HEK293 (cell line): Measurements from ENCODE around the gene SYNGR3.

ENCODE experiments used
- CTCF ChIA-PET: fragments of 350-600 bp; formaldehyde crosslinking; extraction: SDS; loops from one replicate; lab custom pipeline; 2021; ENCODE audit warnings: antibody characterized with exemption; lab: Yijun Ruan, JAX
- POLR2A ChIA-PET: fragments of 300-600 bp; formaldehyde crosslinking; extraction: SDS; loops from one replicate; lab custom pipeline; 2020; ENCODE audit warnings: antibody characterized with exemption, inconsistent platforms; lab: Yijun Ruan, JAX
- H3K27ac ChIP-seq: fragments of 200-500 bp; sonication (Bioruptor generic); 2 replicates; pipeline ENCODE4 v1.5.1; 2014; ENCODE audit warnings: low read depth, low read length, control low read depth, inconsistent platforms; ENCODE audit errors: extremely low read depth
- H3K36me3 ChIP-seq, 2 experiments: fragments of 200-500 bp in 1 of 2; sonication (Bioruptor generic) in 1 of 2; 1 replicate in 1 of 2; 2 replicates in 1 of 2; pipeline ENCODE4 v1.5.1; 2014 to 2017; ENCODE audit warnings: inconsistent platforms in 2 of 2, low read length in 2 of 2; ENCODE audit not compliant: control insufficient read depth in 2 of 2, insufficient read depth in 1 of 2
- H3K4me1 ChIP-seq: fragments of 200-500 bp; sonication (Bioruptor generic); 2 replicates; pipeline ENCODE4 v1.5.1; 2014; ENCODE audit warnings: mild to moderate bottlenecking, low read length, inconsistent platforms; ENCODE audit not compliant: control insufficient read depth, insufficient read depth
- H3K4me3 ChIP-seq: 2 replicates; pipeline ENCODE4 v1.5.1; 2011; ENCODE audit warnings: low read depth, mild to moderate bottlenecking, control low read depth, low read length, moderate library complexity
- H3K9me3 ChIP-seq: fragments of 200-500 bp; sonication (Bioruptor generic); 2 replicates; pipeline ENCODE4 v1.5.1; 2014; ENCODE audit warnings: low read depth, low read length, inconsistent platforms; ENCODE audit not compliant: control insufficient read depth, insufficient read depth
- EGR2 ChIP-seq: fragments of 450-650 bp; formaldehyde crosslinking; IDR thresholded peaks from 2 replicates; pipeline ENCODE4 v1.5.1; 2016; ENCODE audit warnings: low read depth, missing biosample characterization, missing genetic modification characterization
- HOXC10 ChIP-seq: sonication (generic); formaldehyde crosslinking; IDR thresholded peaks from 2 replicates; pipeline ENCODE4 v1.8.1; 2023; ENCODE audit warnings: mild to moderate bottlenecking, missing genetic modification reagents
- HOXD13 ChIP-seq: sonication (generic); formaldehyde crosslinking; IDR thresholded peaks from 2 replicates; pipeline ENCODE4 v1.8.0; 2022; ENCODE audit warnings: missing genetic modification reagents, borderline replicate concordance
- KLF17 ChIP-seq: fragments of 450-650 bp; formaldehyde crosslinking; IDR thresholded peaks from 2 replicates; pipeline ENCODE4 v1.5.1; 2016; ENCODE audit warnings: missing biosample characterization, missing genetic modification characterization
- KLF9 ChIP-seq: fragments of 450-650 bp; formaldehyde crosslinking; IDR thresholded peaks from 2 replicates; pipeline ENCODE4 v1.5.1; 2016; ENCODE audit warnings: missing biosample characterization, missing genetic modification characterization, low read depth
- MYNN ChIP-seq: fragments of 450-650 bp; formaldehyde crosslinking; IDR thresholded peaks from 2 replicates; pipeline ENCODE4 v1.5.1; 2016; ENCODE audit warnings: missing biosample characterization, missing genetic modification characterization, borderline replicate concordance
- YY1 ChIP-seq: fragments of 450-650 bp; formaldehyde crosslinking; IDR thresholded peaks from 2 replicates; pipeline ENCODE4 v1.5.1; 2018; ENCODE audit warnings: missing biosample characterization, missing genetic modification characterization
- ZBTB1 ChIP-seq: fragments of 450-650 bp; formaldehyde crosslinking; IDR thresholded peaks from 2 replicates; pipeline ENCODE4 v1.5.1; 2016; ENCODE audit warnings: missing biosample characterization, missing genetic modification characterization
- ZBTB20 ChIP-seq: fragments of 450-650 bp; formaldehyde crosslinking; IDR thresholded peaks from 2 replicates; pipeline ENCODE4 v1.5.1; 2016; ENCODE audit warnings: missing biosample characterization, missing genetic modification characterization
- ZBTB7A ChIP-seq: fragments of 450-650 bp; formaldehyde crosslinking; IDR thresholded peaks from 2 replicates; pipeline ENCODE4 v1.5.1; 2016; ENCODE audit warnings: low read depth, missing biosample characterization, missing genetic modification characterization
- ZFP41 ChIP-seq: fragments of 450-650 bp; formaldehyde crosslinking; IDR thresholded peaks from 2 replicates; pipeline ENCODE4 v1.5.1; 2016; ENCODE audit warnings: missing biosample characterization, missing genetic modification characterization, borderline replicate concordance
- ZNF112 ChIP-seq: fragments of 450-650 bp; formaldehyde crosslinking; IDR thresholded peaks from 2 replicates; pipeline ENCODE4 v1.5.0; 2017; ENCODE audit warnings: missing biosample characterization, missing genetic modification characterization
- ZNF121 ChIP-seq: fragments of 450-650 bp; formaldehyde crosslinking; IDR thresholded peaks from 2 replicates; pipeline ENCODE4 v1.5.1; 2016; ENCODE audit warnings: missing biosample characterization, missing genetic modification characterization
- ZNF148 ChIP-seq: fragments of 450-650 bp; formaldehyde crosslinking; IDR thresholded peaks from 2 replicates; pipeline ENCODE4 v1.5.0; 2017; ENCODE audit warnings: missing biosample characterization, missing genetic modification characterization, borderline replicate concordance
- ZNF169 ChIP-seq: fragments of 450-650 bp; formaldehyde crosslinking; IDR thresholded peaks from 2 replicates; pipeline ENCODE4 v1.5.1; 2016; ENCODE audit warnings: missing biosample characterization, missing genetic modification characterization
- ZNF19 ChIP-seq: fragments of 450-650 bp; formaldehyde crosslinking; IDR thresholded peaks from 2 replicates; pipeline ENCODE4; 2016; ENCODE audit warnings: missing biosample characterization, missing genetic modification characterization, low read depth
- ZNF211 ChIP-seq: fragments of 450-650 bp; formaldehyde crosslinking; IDR thresholded peaks from 2 replicates; pipeline ENCODE4 v1.5.1; 2016; ENCODE audit warnings: low read depth, missing biosample characterization, missing genetic modification characterization
- ZNF280C ChIP-seq: fragments of 450-650 bp; formaldehyde crosslinking; IDR thresholded peaks from 2 replicates; pipeline ENCODE4 v1.5.1; 2016; ENCODE audit warnings: missing biosample characterization, missing genetic modification characterization
- ZNF341 ChIP-seq: fragments of 450-650 bp; formaldehyde crosslinking; IDR thresholded peaks from 2 replicates; pipeline ENCODE4; 2016; ENCODE audit warnings: low read depth, missing biosample characterization, missing genetic modification characterization
- ZNF530 ChIP-seq: fragments of 450-650 bp; formaldehyde crosslinking; IDR thresholded peaks from 2 replicates; pipeline ENCODE4 v1.5.1; 2016; ENCODE audit warnings: low read depth, missing biosample characterization, missing genetic modification characterization
- ZNF560 ChIP-seq: fragments of 450-650 bp; formaldehyde crosslinking; IDR thresholded peaks from 2 replicates; pipeline ENCODE4 v1.5.1; 2017; ENCODE audit warnings: missing biosample characterization, missing genetic modification characterization, borderline replicate concordance
- ZNF654 ChIP-seq: fragments of 450-650 bp; formaldehyde crosslinking; IDR thresholded peaks from 2 replicates; pipeline ENCODE4 v1.5.1; 2016; ENCODE audit warnings: low read depth, missing biosample characterization, missing genetic modification characterization
- ZNF660 ChIP-seq: fragments of 450-650 bp; IDR thresholded peaks from 2 replicates; pipeline ENCODE4 v1.5.1; 2018; ENCODE audit warnings: missing biosample characterization, mild to moderate bottlenecking, missing genetic modification characterization
- ZNF670 ChIP-seq: fragments of 450-650 bp; formaldehyde crosslinking; IDR thresholded peaks from 2 replicates; pipeline ENCODE4 v1.5.1; 2016; ENCODE audit warnings: missing biosample characterization, missing genetic modification characterization, low read depth
- ZNF701 ChIP-seq: fragments of 450-650 bp; formaldehyde crosslinking; IDR thresholded peaks from 2 replicates; pipeline ENCODE4 v1.5.1; 2016; ENCODE audit warnings: missing biosample characterization, missing genetic modification characterization
- ZNF768 ChIP-seq: fragments of 450-650 bp; formaldehyde crosslinking; IDR thresholded peaks from 2 replicates; pipeline ENCODE4 v1.5.1; 2018; ENCODE audit warnings: missing biosample characterization, mild to moderate bottlenecking, missing genetic modification characterization
- ZSCAN30 ChIP-seq: fragments of 450-650 bp; IDR thresholded peaks from 2 replicates; pipeline ENCODE4 v1.5.1; 2018; ENCODE audit warnings: missing biosample characterization, mild to moderate bottlenecking, missing genetic modification characterization, moderate library complexity
- TF ChIP-seq, protein P1 (sequence below): fragments of 450-650 bp; formaldehyde crosslinking; IDR thresholded peaks from 2 replicates; pipeline ENCODE4 v1.5.1; 2017; ENCODE audit warnings: missing biosample characterization, missing genetic modification characterization
- TF ChIP-seq, protein P2 (sequence below): fragments of 450-650 bp; formaldehyde crosslinking; IDR thresholded peaks from 2 replicates; pipeline ENCODE4 v1.5.1; 2016; ENCODE audit warnings: missing biosample characterization, missing genetic modification characterization

SYNGR3 gene

GRCh38 chr16:1982991-1983543, 6.7 kb upstream of the SYNGR3 start:
- peak overlapping the region; percentile 83; the same call in 1 of the 2 replicates for H3K27ac ChIP-seq
- ChIA-PET CTCF (interaction anchor here (0.5 to 1.4 kb wide), 6 partner anchors 8 to 605 kb away, joined by 3 to 5 read pairs (median 3); partner anchors contain the start of gene FAHD1), POLR2A (interaction anchor here (0.6 to 10.1 kb wide), 5 partner anchors 11 to 172 kb away, joined by 5 to 76 read pairs (median 8); partner anchors contain the start of genes RPS2, TBL3 and TRAF7)
- H3K36me3 ChIP-seq = peaks cover 0 to 39% of the 10 kb centered on the region in 2 experiments; a peak in 1 of 3 replicates
- H3K4me1 ChIP-seq = peaks cover 7% of the 10 kb centered on the region; the same call in 1 of the 2 replicates
- peak overlapping the region; percentile 53 for H3K4me3 ChIP-seq
- no peaks in the 10 kb centered on the region for H3K9me3 ChIP-seq
- TF ChIP-seq ZNF19 (no peak), ZFP41 (no peak), ZNF121 (tag by site-specific recombination) (no peak), ZNF341 (tag by site-specific recombination) (peak; percentile 53; the same call in 1 of the 2 replicates), ZBTB1 (no peak), ZNF660 (no peak), ZNF112 (tag by site-specific recombination) (no peak), ZNF560 (tag by site-specific recombination) (no peak), ZNF701 (tag by site-specific recombination) (no peak), KLF9 (no peak), ZNF654 (tag by site-specific recombination) (no peak), ZNF148 (tag by site-specific recombination) (no peak), EGR2 (tag by site-specific recombination) (no peak), HOXC10 (CRISPR knock-in tag) (no peak), ZNF280C (tag by site-specific recombination) (no peak), ZBTB7A (no peak), HOXD13 (no peak), KLF17 (tag by site-specific recombination) (no peak), MYNN (tag by site-specific recombination) (no peak), ZNF169 (tag by site-specific recombination) (no peak), ZNF670 (no peak), ZNF768 (peak; percentile 85; the same call in 1 of the 2 replicates), ZNF530 (tag by site-specific recombination) (no peak), ZSCAN30 (tag by site-specific recombination) (no peak), ZNF211 (tag by site-specific recombination) (no peak), YY1 (tag by site-specific recombination) (no peak), ZBTB20 (tag by site-specific recombination) (no peak)
- TF ChIP-seq, protein P1, sequence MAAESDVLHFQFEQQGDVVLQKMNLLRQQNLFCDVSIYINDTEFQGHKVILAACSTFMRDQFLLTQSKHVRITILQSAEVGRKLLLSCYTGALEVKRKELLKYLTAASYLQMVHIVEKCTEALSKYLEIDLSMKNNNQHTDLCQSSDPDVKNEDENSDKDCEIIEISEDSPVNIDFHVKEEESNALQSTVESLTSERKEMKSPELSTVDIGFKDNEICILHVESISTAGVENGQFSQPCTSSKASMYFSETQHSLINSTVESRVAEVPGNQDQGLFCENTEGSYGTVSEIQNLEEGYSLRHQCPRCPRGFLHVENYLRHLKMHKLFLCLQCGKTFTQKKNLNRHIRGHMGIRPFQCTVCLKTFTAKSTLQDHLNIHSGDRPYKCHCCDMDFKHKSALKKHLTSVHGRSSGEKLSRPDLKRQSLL (tag by site-specific recombination) = peak; percentile 98
- TF ChIP-seq, protein P2, sequence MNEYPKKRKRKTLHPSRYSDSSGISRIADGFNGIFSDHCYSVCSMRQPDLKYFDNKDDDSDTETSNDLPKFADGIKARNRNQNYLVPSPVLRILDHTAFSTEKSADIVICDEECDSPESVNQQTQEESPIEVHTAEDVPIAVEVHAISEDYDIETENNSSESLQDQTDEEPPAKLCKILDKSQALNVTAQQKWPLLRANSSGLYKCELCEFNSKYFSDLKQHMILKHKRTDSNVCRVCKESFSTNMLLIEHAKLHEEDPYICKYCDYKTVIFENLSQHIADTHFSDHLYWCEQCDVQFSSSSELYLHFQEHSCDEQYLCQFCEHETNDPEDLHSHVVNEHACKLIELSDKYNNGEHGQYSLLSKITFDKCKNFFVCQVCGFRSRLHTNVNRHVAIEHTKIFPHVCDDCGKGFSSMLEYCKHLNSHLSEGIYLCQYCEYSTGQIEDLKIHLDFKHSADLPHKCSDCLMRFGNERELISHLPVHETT = no peak
